ENCODE results near the gene DNAH10.

DNA sequence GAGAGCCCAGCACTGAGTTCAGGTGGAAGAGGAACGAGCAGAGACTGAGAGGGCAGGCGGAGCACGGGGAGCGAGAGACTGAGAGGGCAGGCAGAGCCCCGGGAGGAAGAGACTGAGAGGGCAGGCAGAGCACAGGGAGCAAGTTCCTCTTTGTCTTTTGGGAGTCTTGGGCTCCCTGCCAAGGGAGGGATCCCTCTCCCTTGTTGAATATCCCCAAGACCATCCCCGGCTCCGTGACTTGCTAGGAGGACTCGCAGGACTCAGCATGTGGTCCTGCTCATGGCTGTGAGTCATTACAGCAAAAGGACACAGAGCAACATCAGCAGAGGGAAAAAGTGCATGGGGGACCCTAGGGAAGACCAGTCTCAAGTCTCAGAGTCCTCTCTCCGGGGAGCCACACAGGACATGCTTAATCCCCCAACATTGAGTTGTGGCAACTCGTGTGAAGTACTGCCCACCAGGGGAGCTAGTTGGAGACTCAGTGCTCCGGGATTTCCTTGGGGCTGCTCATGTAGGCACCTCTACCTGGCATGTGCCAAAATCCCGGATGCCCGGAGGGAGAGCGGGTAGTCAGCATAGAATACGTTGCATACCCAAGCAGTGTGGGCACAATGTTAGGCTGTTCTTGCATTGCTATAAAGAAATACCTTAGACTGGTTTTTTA is 129.5 kb downstream of the DNAH10 start:
- no peak for TF ChIP-seq CTCF (IDR thresholded peaks at IDR 0.05; ENCODE audit: poor library complexity)
- no peak for TF ChIP-seq EZH2 (IDR thresholded peaks at IDR 0.05; ENCODE audit: borderline replicate concordance)
